Stimulated activated CD8-positive, alpha-beta memory T cell treated with anti-CD3 and anti-CD28 coated beads, Interleukin-7, amount 100 ng/mL, for 1 hour (primary cell): ENCODE data around the gene NSF.
"Not testable (repeated sequence)": the region's sequence is repeated elsewhere in the genome, so short reads cannot be mapped to it uniquely, and the experiment has no call there.

ENCODE experiments used
- DNase-seq, 2 donors: peaks; one replicate each; pipeline ENCODE4 v3.0.0-alpha.2; 2020; ENCODE audit warnings: low read depth in 2 of 2

NSF gene

GRCh38 chr17:46774108-46774737, 183.8 kb downstream of the NSF start:
- no peak for DNase-seq

DNA sequence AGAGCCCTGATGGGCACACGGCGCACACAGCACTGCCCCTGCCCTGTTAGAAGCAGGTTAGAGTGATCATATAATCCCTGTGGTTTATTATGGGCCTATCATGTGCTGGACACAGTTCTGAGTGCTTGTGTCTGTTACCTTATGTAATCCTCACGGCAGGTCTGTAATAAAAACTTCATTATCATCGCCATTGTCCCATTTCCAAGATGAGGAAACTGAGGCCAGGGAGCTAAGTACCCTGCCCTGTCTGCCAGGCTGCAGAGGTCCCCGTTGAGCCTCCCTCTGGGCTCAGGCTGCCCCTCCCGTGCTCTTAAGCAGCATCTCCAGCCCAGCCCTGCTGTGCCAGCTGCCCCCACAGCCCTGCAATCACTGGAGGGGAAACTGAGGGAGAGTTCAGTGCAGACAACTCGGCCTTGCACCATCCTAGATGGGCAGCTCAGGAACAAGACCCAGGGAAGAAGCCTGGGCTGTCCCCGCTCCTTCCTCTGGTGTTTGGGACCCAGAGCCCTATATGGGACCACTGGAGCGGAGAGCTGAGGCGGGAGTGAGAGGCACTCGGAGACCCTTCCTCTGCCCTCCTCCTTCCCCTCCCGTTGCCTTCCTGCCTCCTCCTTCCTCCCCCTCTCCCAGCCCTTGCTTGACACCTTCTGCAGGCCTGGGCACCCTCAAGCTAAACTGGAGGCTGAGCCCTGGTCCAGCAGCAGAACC, 186.0 kb downstream of the NSF start:
- DNase-seq, result no peak

- DNase-seq, result no peak
Observed at GRCh38 chr17:46777943-46778915, 187.8 kb downstream of the NSF start.

DNA sequence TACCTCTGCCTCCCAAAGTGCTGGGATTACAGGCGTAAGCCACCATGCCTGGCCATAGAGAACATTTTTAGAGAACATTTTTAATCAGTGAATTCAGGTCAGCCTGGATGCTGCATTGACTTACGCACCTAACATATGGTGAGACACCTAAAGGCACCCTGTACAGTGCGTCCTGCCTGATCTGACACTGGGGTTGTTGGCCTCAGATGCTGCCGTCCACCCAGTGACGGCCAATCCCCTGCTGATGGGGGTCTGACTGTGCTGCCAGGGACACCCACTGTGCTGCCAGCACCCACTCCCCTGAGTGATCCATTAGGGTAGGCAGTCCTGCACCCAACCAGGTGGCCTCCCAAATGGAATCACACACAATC, 189.5 kb downstream of the NSF start:
- DNase-seq, result no peak

GRCh38 chr17:46782250-46782953, 191.9 kb downstream of the NSF start:
- no peak for DNase-seq

GRCh38 chr17:46783031-46783593, 192.6 kb downstream of the NSF start:
- DNase-seq, result no peak

DNA sequence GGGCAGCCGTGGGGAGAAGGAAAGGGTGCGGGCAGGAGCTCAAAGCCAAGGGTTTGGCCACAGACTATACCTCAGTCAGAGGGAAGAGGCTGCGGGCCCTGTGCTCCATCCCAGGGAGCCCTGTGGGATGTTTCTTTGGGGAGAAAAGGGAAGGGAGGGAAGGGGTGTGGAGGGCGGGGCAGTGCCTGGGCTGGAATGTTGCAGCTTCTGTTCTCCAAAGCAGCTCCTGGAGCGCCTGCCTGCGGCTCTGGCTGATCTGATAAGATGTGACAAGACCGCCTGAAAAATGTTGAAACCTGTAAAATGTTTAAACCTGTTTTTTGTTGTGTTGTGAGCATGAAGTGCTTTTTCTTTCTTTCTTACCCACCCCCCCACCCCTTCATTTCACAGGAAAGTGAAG, 195.2 kb downstream of the NSF start:
- DNase-seq, result no peak

DNA sequence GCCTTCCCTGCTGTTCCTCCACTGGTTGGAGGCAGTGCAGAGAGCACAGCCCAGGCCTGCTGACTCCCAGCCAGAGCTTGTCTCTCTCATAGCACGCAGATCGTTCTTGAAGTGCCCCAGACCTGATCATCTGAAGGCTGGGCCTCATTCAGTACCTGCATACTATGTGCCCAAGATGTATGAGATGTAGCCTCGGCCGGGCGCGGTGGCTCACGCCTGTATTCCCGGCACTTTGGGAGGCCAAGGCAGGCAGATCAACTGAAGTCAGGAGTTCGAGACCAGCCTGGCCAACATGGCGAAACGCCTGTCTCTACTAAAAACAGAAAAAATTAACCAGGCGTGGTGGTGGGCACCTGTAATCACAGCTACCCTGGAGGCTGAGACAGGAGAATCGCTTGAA, 197.0 kb downstream of the NSF start:
- DNase-seq, result no peak

DNA sequence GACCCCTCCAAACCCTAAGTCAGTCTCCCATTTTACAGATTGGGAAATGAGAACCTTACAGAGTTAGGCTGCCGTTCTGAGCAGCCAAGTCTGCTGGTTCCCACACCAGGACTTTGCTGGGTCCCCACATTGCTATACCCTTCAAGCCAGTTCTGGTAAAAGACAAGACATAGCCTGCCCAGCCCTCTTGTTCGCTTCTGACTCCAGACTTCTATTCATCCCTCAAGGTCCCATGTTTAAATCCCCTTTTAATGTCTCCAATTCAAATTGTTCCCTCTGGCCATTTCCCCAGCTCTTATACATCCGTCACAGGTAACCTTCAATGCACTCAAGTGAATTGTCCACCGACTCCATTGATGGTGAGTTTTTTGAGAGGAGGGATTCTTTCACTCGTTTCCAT, 197.8 kb downstream of the NSF start:
- no peak for DNase-seq

DNA sequence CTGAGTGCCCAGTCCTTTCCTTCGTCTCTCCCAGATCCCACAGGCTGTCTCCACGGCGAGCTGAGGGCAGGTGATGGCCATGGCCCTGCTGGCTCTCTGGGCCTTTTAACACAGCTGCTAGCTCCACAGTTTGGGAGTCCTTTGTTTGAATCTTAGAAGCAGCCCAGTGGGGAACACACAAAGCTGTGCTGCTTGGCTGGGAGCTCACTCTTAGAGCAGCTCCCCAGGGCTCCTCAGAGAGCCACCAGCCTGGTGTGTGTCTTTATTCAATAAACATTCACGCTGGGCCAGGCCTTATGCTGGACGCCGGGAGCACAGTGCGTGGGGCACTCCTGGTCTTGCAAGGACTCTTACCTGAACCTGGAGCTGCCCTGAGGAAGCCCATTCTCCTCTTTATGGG, 198.3 kb downstream of the NSF start:
- no peak for DNase-seq

DNA sequence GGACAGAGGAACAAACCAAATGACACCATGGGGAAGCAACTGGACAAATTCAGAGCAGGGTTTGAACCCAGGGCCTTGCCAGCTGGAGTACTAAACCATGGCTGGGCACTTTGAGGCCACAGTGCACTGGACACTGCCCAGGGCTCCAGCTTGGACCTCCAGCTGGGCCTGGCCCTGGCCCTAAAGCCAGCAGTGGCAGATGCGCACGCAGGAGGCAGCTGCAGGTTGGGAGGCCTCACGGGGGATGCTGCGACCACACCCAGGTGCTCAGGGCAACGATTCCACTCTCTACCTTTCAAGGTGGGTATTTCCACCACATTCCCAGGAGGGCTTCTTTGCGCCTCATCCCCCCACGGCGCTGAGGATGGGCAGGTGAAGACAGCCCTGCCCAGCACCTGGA, 199.1 kb downstream of the NSF start:
- DNase-seq, result no peak

GRCh38 chr17:46790216-46790615, 199.7 kb downstream of the NSF start:
- no peak for DNase-seq

DNA sequence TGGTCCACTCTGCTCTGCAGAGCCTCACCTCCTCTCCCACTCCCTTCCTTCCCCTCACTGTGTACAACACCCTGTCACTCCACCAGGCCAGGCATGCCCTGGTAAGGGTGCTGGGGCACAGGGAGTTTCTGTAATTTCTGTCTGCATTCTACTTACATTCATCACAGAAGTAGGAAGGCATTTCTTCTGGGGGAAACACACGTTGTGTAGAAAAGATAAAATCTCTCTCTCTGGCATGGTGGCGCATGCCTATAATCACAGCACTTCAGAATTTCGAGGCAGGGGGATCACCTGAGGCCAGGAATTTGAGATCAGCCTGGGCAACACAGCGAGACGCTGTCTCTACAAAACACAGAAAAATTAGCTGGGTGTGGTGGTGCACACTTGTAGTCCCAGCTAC, 201.1 kb downstream of the NSF start:
- DNase-seq, result no peak

DNA sequence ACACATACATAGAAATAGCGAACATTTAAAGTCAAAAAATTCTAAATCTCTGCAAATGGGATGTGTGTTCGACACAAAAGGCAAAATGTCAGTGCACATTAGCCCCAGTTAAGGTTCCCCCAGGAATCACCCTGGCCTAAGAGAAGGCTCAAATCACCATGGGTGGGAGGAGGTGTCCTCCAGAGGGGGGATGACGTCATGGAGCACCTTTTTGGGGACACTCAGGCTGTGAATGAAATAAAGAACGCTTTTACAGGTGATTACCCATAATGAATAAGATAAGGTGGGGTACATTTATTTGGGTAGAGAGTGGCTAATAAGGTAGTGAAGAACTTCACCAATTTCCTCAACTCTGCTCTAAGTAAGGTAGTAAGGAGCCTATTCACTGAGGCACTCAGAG, 201.6 kb downstream of the NSF start:
- no peak for DNase-seq

- not testable (repeated sequence) for DNase-seq
Observed at GRCh38 chr17:46793023-46793422, 202.6 kb downstream of the NSF start.

DNA sequence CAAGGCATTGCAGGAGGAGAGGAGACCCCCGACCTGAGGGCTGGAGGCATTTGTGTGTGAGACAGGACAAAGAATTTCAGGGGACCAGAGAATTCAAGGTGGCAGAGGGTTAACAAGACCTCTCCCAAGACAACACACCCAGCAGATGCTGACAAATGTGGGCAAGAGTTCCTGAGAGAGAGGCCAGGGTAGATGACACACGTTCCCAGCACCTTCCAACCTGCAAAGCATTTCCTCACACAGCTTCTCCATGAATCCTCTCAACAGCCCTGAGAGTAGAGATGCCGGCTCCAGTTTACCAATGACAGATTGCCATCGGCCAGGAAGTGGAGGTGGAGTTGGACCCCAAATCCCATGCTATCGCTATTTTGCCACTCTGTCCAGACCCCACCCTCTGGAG, 203.1 kb downstream of the NSF start:
- no peak for DNase-seq

DNA sequence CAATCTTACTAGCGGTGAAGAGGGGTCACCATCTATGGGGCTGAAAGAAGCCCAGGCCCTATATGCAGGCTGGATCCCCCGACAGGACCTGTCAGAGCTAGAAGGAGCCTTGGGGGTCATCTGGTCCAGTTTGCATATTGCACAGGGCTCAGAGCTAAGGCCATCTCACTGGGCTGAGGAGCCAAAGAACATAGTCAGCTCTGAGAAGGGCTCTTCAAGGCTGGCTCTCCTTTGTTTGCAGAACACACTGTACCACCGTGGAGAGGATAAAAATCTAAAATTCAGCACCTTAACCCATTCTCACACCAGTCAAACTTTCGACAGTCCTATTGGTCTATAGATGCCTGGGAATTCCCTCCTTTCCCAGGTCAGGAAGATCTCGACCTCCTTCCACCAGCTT, 203.8 kb downstream of the NSF start:
- DNase-seq, result no peak

DNA sequence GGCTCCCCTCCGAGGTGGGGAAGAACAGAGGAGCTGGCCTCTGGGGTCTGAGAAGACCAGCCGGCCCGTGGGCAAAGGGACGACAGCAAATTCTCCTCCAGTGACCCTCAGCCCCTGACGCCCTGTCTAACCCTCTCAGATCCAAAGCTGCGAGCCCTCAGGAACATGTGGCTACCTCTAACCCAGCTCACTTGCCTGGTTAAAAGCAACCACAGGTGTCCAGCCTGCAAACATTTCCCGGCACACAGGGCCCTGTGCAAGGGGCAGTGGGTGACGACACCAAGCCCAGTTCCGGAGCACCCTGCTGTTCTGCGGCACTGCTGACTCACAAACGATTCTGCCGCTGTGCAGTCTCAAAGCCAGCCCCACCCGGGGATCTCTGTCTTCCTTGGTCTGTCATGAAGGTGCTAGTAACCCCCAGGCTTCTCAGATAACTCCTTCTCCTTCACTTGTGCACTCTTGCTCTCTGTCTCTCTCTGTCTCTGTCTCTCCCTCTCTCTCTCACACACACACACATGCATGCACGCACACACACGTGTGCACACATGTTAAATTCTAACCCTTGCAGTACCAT, 205.0 kb downstream of the NSF start:
- no peak for DNase-seq

- DNase-seq, result no peak
Observed at GRCh38 chr17:46796084-46796483, 205.6 kb downstream of the NSF start.

- DNase-seq, result no peak
Observed at GRCh38 chr17:46796524-46796923, 206.1 kb downstream of the NSF start.

DNA sequence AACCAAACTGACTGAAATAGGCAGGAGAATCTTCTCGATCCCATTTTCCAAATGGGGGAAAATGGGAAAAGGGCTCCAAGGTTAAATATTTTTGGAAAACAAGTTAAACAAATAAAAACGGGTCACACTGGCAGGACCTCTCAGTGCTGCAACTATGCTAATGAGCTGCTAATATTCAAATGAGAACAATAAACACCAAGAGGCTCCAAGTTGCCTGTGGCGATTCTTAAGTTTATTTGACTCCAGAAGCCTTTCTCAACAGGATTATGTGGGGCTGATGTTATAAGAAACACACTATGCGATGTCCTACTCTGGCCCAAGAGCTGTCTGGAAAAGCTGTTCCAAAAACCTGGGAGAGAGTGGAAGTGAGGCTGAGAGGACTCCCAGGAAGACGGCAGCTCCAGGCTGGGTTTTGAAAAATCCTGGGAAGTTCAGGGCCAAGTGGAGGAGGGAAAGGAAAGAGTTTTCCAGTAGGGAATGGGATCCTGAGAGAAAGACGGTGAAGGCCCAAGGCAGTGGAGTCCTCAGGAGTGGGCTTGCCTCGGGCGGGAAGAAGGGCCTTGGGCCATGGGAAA, 206.6 kb downstream of the NSF start:
- DNase-seq, result no peak
